MG63 (cell line): ENCODE measurements around the gene ANKLE2. TPM values are rescaled to one million over a fixed set of nuclear protein-coding genes. Genes with fewer than 3 reads are reported as not detected.
"Not testable (repeated sequence)": the region's sequence is repeated elsewhere in the genome, so short reads cannot be mapped to it uniquely, and the experiment has no call there.

Experiments used
- DNase-seq: peaks from one replicate; pipeline ENCODE4 v3.0.0-alpha.2; 2020
- H3K27me3 ChIP-seq: fragments of 250-450 bp; sonication (Bioruptor Pico); 2 replicates; pipeline ENCODE4 v1.5.1; 2020; ENCODE audit warnings: mild to moderate bottlenecking, moderate library complexity
- H3K36me3 ChIP-seq: fragments of 250-450 bp; sonication (Bioruptor Pico); 2 replicates; pipeline ENCODE4 v1.5.1; 2020; ENCODE audit warnings: mild to moderate bottlenecking, moderate library complexity
- H3K4me3 ChIP-seq: fragments of 250-450 bp; sonication (Bioruptor Pico); 2 replicates; pipeline ENCODE4 v1.5.1; 2020; ENCODE audit warnings: mild to moderate bottlenecking, moderate library complexity
- H3K9me3 ChIP-seq: fragments of 250-450 bp; sonication (Bioruptor Pico); 2 replicates; pipeline ENCODE4 v1.5.1; 2020; ENCODE audit warnings: mild to moderate bottlenecking, moderate library complexity
- total RNA-seq: library from RNA; depleted of rRNA; stranded (reverse); fragments of >200 nt; shearing (Covaris generic); gene quantifications from 2 replicates; pipeline ENCODE4 v1.2.3, GENCODE V29; 2014; ENCODE audit warnings: low replicate concordance; rRNA removed

ANKLE2 gene
- total RNA-seq = 63.0 and 75.7 TPM in 2 replicates

- H3K27me3 ChIP-seq = no peaks in the 10 kb centered on the region
Observed at GRCh38 chr12:132761032-132761920, at the start of gene ANKLE2. Gene ANKLE2, minus strand, starts transcription at chr12:132761832. Its CDS starts 34 bp downstream, at chr12:132761798.

GRCh38 chr12:132809391-132809790, 47.8 kb upstream of the ANKLE2 start:
- peaks cover 86% of the 10 kb centered on the region for H3K36me3 ChIP-seq
- H3K27me3 ChIP-seq, H3K9me3 ChIP-seq, DNase-seq, H3K4me3 ChIP-seq: not testable (repeated sequence)

More at GRCh38 chr12:132761032-132761920, at the start of gene ANKLE2:
- Histone ChIP-seq H3K9me3 (no peaks in the 10 kb centered on the region), H3K36me3 (peaks cover 50% of the 10 kb centered on the region), H3K4me3 (peak within 1 kb of the TSS; percentile 89)
- DNase-seq = peak; percentile 65

- 0 out of 2 replicates have a peak, but pooled peaks cover under 1% of the 10 kb centered on the region for H3K9me3 ChIP-seq
- H3K27me3 ChIP-seq = no peaks in the 10 kb centered on the region
- H3K4me3 ChIP-seq = no peak overlapping the region
- H3K36me3 ChIP-seq = peaks cover 85% of the 10 kb centered on the region
- no peak for DNase-seq
Observed at GRCh38 chr12:132807295-132808092, 45.9 kb upstream of the ANKLE2 start.

- Histone ChIP-seq H3K36me3 (peaks cover 83% of the 10 kb centered on the region), H3K9me3 (no peaks in the 10 kb centered on the region), H3K27me3 (no peaks in the 10 kb centered on the region), H3K4me3 (no peak overlapping the region)
- no peak for DNase-seq
Observed at GRCh38 chr12:132806857-132807256, 45.2 kb upstream of the ANKLE2 start.

GRCh38 chr12:132804426-132804861, 42.8 kb upstream of the ANKLE2 start:
- no peaks in the 10 kb centered on the region for H3K9me3 ChIP-seq
- no peaks in the 10 kb centered on the region for H3K27me3 ChIP-seq
- no peak for DNase-seq
- no peak overlapping the region for H3K4me3 ChIP-seq
- peaks cover 83% of the 10 kb centered on the region for H3K36me3 ChIP-seq

GRCh38 chr12:132803888-132804287, 42.3 kb upstream of the ANKLE2 start:
- H3K9me3 ChIP-seq = no peaks in the 10 kb centered on the region
- H3K27me3 ChIP-seq = no peaks in the 10 kb centered on the region
- no peak for DNase-seq
- peaks cover 86% of the 10 kb centered on the region for H3K36me3 ChIP-seq
- H3K4me3 ChIP-seq = no peak overlapping the region

- peaks cover 81% of the 10 kb centered on the region for H3K36me3 ChIP-seq
- no peaks in the 10 kb centered on the region for H3K27me3 ChIP-seq
- no peak overlapping the region for H3K4me3 ChIP-seq
- no peaks in the 10 kb centered on the region for H3K9me3 ChIP-seq
- DNase-seq = no peak
Observed at GRCh38 chr12:132803125-132803524, 41.5 kb upstream of the ANKLE2 start.

- Histone ChIP-seq H3K36me3 (peaks cover 81% of the 10 kb centered on the region), H3K4me3 (no peak overlapping the region), H3K27me3 (no peaks in the 10 kb centered on the region), H3K9me3 (no peaks in the 10 kb centered on the region)
- DNase-seq = no peak
Observed at GRCh38 chr12:132801741-132802140, 40.1 kb upstream of the ANKLE2 start.

- Histone ChIP-seq H3K27me3 (no peaks in the 10 kb centered on the region), H3K36me3 (peaks cover 85% of the 10 kb centered on the region), H3K9me3 (no peaks in the 10 kb centered on the region), H3K4me3 (no peak overlapping the region)
- no peak for DNase-seq
Observed at GRCh38 chr12:132798836-132799235, 37.2 kb upstream of the ANKLE2 start.

- Histone ChIP-seq H3K36me3 (peaks cover 80% of the 10 kb centered on the region), H3K9me3 (no peaks in the 10 kb centered on the region), H3K27me3 (no peaks in the 10 kb centered on the region), H3K4me3 (no peak overlapping the region)
- DNase-seq = no peak
Observed at GRCh38 chr12:132797820-132798570, 36.4 kb upstream of the ANKLE2 start.

GRCh38 chr12:132795847-132796246, 34.2 kb upstream of the ANKLE2 start:
- DNase-seq = no peak
- no peaks in the 10 kb centered on the region for H3K9me3 ChIP-seq
- peaks cover 68% of the 10 kb centered on the region for H3K36me3 ChIP-seq
- H3K27me3 ChIP-seq = no peaks in the 10 kb centered on the region
- H3K4me3 ChIP-seq = no peak overlapping the region

GRCh38 chr12:132791940-132792339, 30.3 kb upstream of the ANKLE2 start:
- not testable (repeated sequence) for H3K9me3 ChIP-seq, DNase-seq, H3K27me3 ChIP-seq, H3K4me3 ChIP-seq
- H3K36me3 ChIP-seq = peaks cover 67% of the 10 kb centered on the region

GRCh38 chr12:132789099-132789471, 27.5 kb upstream of the ANKLE2 start:
- Histone ChIP-seq H3K4me3 (no peak overlapping the region), H3K36me3 (peaks cover 67% of the 10 kb centered on the region), H3K27me3 (no peaks in the 10 kb centered on the region), H3K9me3 (no peaks in the 10 kb centered on the region)
- no peak for DNase-seq

- no peak for DNase-seq
- peaks cover 67% of the 10 kb centered on the region for H3K36me3 ChIP-seq
- H3K4me3 ChIP-seq = no peak overlapping the region
- H3K27me3 ChIP-seq = no peaks in the 10 kb centered on the region
- H3K9me3 ChIP-seq = no peaks in the 10 kb centered on the region
Observed at GRCh38 chr12:132788375-132789098, 26.9 kb upstream of the ANKLE2 start.

GRCh38 chr12:132787877-132788276, 26.2 kb upstream of the ANKLE2 start:
- no peak for DNase-seq
- H3K9me3 ChIP-seq = no peaks in the 10 kb centered on the region
- no peak overlapping the region for H3K4me3 ChIP-seq
- H3K27me3 ChIP-seq = no peaks in the 10 kb centered on the region
- H3K36me3 ChIP-seq = peaks cover 72% of the 10 kb centered on the region

- DNase-seq = no peak
- H3K4me3 ChIP-seq = no peak overlapping the region
- H3K27me3 ChIP-seq = no peaks in the 10 kb centered on the region
- H3K9me3 ChIP-seq = no peaks in the 10 kb centered on the region
- H3K36me3 ChIP-seq = peaks cover 84% of the 10 kb centered on the region
Observed at GRCh38 chr12:132786192-132786591, 24.6 kb upstream of the ANKLE2 start.
